ENCODE results near the gene MARCHF3.

GRCh38 chr5:126954981-126955380 is 75.4 kb downstream of the MARCHF3 start:
- no peak for TF ChIP-seq POLR2AphosphoS5 (IDR thresholded peaks at IDR 0.05; ENCODE audit: low read depth, low read length)
- TF ChIP-seq POLR2A (IDR thresholded peaks at IDR 0.05; ENCODE audit: low read depth, low read length), result no peak
- no peak for TF ChIP-seq TAF1 (IDR thresholded peaks at IDR 0.05; ENCODE audit: borderline replicate concordance, low read depth, low read length)

Measured in GM12892 (cell line).